HCT116 (cell line): ENCODE data around the gene MYDGF. TPM values are rescaled to one million over a fixed set of nuclear protein-coding genes. Genes with fewer than 3 reads are reported as not detected.
"Not testable (repeated sequence)": the region's sequence is repeated elsewhere in the genome, so short reads cannot be mapped to it uniquely, and the experiment has no call there.

ENCODE experiments used
- ATAC-seq: fragments of 200-7000 bp; cut with Tn5 transposase; 2 replicates; pipeline ENCODE4 v1.9.1; 2020; ENCODE audit warnings: mild to moderate bottlenecking, moderate library complexity
- BruUV-seq: library from RNA; stranded (reverse); fragments of 400-500 nt; replicated peaks from 2 replicates; lab custom pipeline; 2021; lab: Mats Ljungman, UMichigan
- CTCF ChIA-PET: fragments of 300-600 bp; sonication (Branson Sonifier 250); formaldehyde crosslinking; loops from one replicate; lab custom pipeline; 2021; ENCODE audit warnings: antibody characterized with exemption; lab: Charles Lee
- POLR2A ChIA-PET: fragments of 300-600, 350-600 bp; sonication (Branson Sonifier 250); formaldehyde crosslinking; loops from one replicate; lab custom pipeline; 2021; ENCODE audit warnings: antibody characterized with exemption; lab: Charles Lee
- RAD21 ChIA-PET, 2 experiments: fragments of 300-600 bp; sonication (Branson Sonifier 250); formaldehyde crosslinking; loops; one replicate each; lab custom pipeline; 2023; ENCODE audit warnings: low total read pairs in 2 of 2; ENCODE audit not compliant: uncharacterized antibody in 2 of 2, unreplicated experiment in 2 of 2, low non-redundant PET in 1 of 2; lab: Charles Lee
- DNase-seq: peaks from one replicate; pipeline ENCODE4 v3.0.0-alpha.2; 2010; ENCODE audit warnings: low read depth, low spot score
- H2AFZ ChIP-seq: fragments of 200-600 bp; shearing (Covaris generic), sonication (generic); 2 replicates; pipeline ENCODE4 v1.6.1; 2017; ENCODE audit warnings: low read depth, mixed run types, mixed read lengths, antibody characterized with exemption, low read length; ENCODE audit not compliant: poor library complexity, severe bottlenecking
- H3K27ac ChIP-seq: 2 replicates; pipeline ENCODE4 v1.5.1; 2012; ENCODE audit warnings: low read depth, low read length
- H3K27me3 ChIP-seq: fragments of 200-600 bp; sonication (generic); 2 replicates; pipeline ENCODE4 v1.6.1; 2016; ENCODE audit warnings: mixed run types, low read length, mixed read lengths; ENCODE audit not compliant: insufficient read depth
- H3K36me3 ChIP-seq, 2 experiments: fragments of 200-500 bp in 1 of 2; fragments of 200-600 bp in 1 of 2; sonication (Bioruptor generic) in 1 of 2; sonication (generic) in 1 of 2; 2 replicates each; pipeline versions ENCODE4 v1.5.1 to v1.6.1; 2014 to 2016; ENCODE audit warnings: low read length in 2 of 2, inconsistent platforms in 1 of 2, mixed read lengths in 1 of 2, mixed run types in 1 of 2; ENCODE audit not compliant: insufficient read depth in 2 of 2, control insufficient read depth in 1 of 2
- H3K4me1 ChIP-seq, 2 experiments: fragments of 200-600 bp in 1 of 2; sonication (generic) in 1 of 2; 2 replicates each; pipeline versions ENCODE4 v1.5.1 to v1.6.1; 2012 to 2017; ENCODE audit warnings: low read length in 2 of 2, inconsistent platforms in 1 of 2, mild to moderate bottlenecking in 1 of 2, mixed read lengths in 1 of 2, mixed run types in 1 of 2, moderate library complexity in 1 of 2; ENCODE audit not compliant: insufficient read depth in 2 of 2, control insufficient read depth in 1 of 2
- H3K4me2 ChIP-seq: fragments of 200-600 bp; sonication (generic); 2 replicates; pipeline ENCODE4 v1.6.1; 2017; ENCODE audit warnings: mixed run types, low read length, mixed read lengths
- H3K4me3 ChIP-seq, 2 experiments: fragments of 200-600 bp in 1 of 2; sonication (generic) in 1 of 2; replicated peaks in 1 of 2; 2 replicates each; pipeline ENCODE4 v1.5.1; 2011 to 2016; ENCODE audit warnings: low read length in 2 of 2, control low read depth in 1 of 2, low read depth in 1 of 2, mild to moderate bottlenecking in 1 of 2, mixed read lengths in 1 of 2, mixed run types in 1 of 2
- H3K79me2 ChIP-seq: fragments of 200-600 bp; sonication (generic); 2 replicates; pipeline ENCODE4 v1.6.1; 2017; ENCODE audit warnings: mild to moderate bottlenecking, mixed run types, low read length, moderate library complexity, mixed read lengths; ENCODE audit not compliant: insufficient read depth
- H3K9ac ChIP-seq: fragments of 200-600 bp; sonication (generic); 2 replicates; pipeline ENCODE4 v1.6.1; 2016; ENCODE audit warnings: low read length, mixed read lengths
- H3K9me2 ChIP-seq: fragments of 200-600 bp; sonication (generic), shearing (Covaris generic); 2 replicates; pipeline ENCODE4 v1.6.1; 2017; ENCODE audit warnings: mixed run types, mild to moderate bottlenecking, moderate library complexity; ENCODE audit not compliant: insufficient read depth
- H3K9me3 ChIP-seq, 2 experiments: fragments of 200-500 bp in 1 of 2; fragments of 200-600 bp in 1 of 2; sonication (Bioruptor generic) in 1 of 2; sonication (generic) in 1 of 2; 2 replicates each; pipeline ENCODE4 v1.6.1; 2014 to 2017; ENCODE audit warnings: low read length in 2 of 2, mixed read lengths in 2 of 2, inconsistent platforms in 1 of 2, low read depth in 1 of 2, mild to moderate bottlenecking in 1 of 2, mixed run types in 1 of 2, moderate library complexity in 1 of 2; ENCODE audit not compliant: control insufficient read depth in 1 of 2, insufficient read depth in 1 of 2
- H4K20me1 ChIP-seq: fragments of 200-600 bp; sonication (generic), shearing (Covaris generic); 2 replicates; pipeline ENCODE4 v1.6.1; 2017; ENCODE audit warnings: mixed run types, mild to moderate bottlenecking, moderate library complexity; ENCODE audit not compliant: insufficient read depth
- ATF3 ChIP-seq: IDR thresholded peaks from 2 replicates; pipeline ENCODE4 v1.6.1; 2012
- CBX3 ChIP-seq: IDR thresholded peaks from 2 replicates; pipeline ENCODE4 v1.6.1; 2012; ENCODE audit warnings: low read depth
- CEBPB ChIP-seq: IDR thresholded peaks from 2 replicates; pipeline ENCODE4 v1.6.1; 2012; ENCODE audit warnings: low read depth
- EGR1 ChIP-seq: IDR thresholded peaks from 2 replicates; pipeline ENCODE4 v1.6.1; 2012; ENCODE audit warnings: low read depth
- EZH2 ChIP-seq: fragments of 200-600 bp; sonication (generic); IDR thresholded peaks from 2 replicates; pipeline ENCODE4 v1.6.1; 2017; ENCODE audit warnings: antibody characterized with exemption, mixed run types
- FOSL1 ChIP-seq: IDR thresholded peaks from 2 replicates; pipeline ENCODE4 v1.6.1; 2012; ENCODE audit warnings: low read depth
- JUND ChIP-seq: IDR thresholded peaks from 2 replicates; pipeline ENCODE4 v1.6.1; 2012
- POLR2AphosphoS5 ChIP-seq: IDR thresholded peaks from 2 replicates; pipeline ENCODE4 v1.6.1; 2011; ENCODE audit warnings: mild to moderate bottlenecking, low read depth, low read length, moderate library complexity
- RAD21 ChIP-seq: IDR thresholded peaks from 2 replicates; pipeline ENCODE4 v1.6.1; 2012; ENCODE audit warnings: low read depth, mild to moderate bottlenecking
- REST ChIP-seq: IDR thresholded peaks from 2 replicates; pipeline ENCODE4 v1.6.1; 2012; ENCODE audit warnings: low read depth
- SIN3A ChIP-seq: IDR thresholded peaks from 2 replicates; pipeline ENCODE4 v1.6.1; 2012; ENCODE audit warnings: low read depth
- SP1 ChIP-seq: IDR thresholded peaks from 2 replicates; pipeline ENCODE4 v1.6.1; 2012; ENCODE audit warnings: low read depth
- SRF ChIP-seq: IDR thresholded peaks from 2 replicates; pipeline ENCODE4 v1.6.1; 2012; ENCODE audit warnings: low read depth
- TCF7L2 ChIP-seq: IDR thresholded peaks from 2 replicates; pipeline ENCODE4 v1.7.0; 2011; ENCODE audit warnings: borderline replicate concordance, inconsistent platforms; ENCODE audit not compliant: insufficient read depth, insufficient read length; ENCODE audit errors: extremely low read depth
- YY1 ChIP-seq: IDR thresholded peaks from 2 replicates; pipeline ENCODE4 v1.6.1; 2011; ENCODE audit warnings: low read length, low read depth, moderate library complexity, mild to moderate bottlenecking; ENCODE audit not compliant: insufficient replicate concordance; ENCODE audit errors: extremely low read depth
- ZFX ChIP-seq: fragments of 450-650 bp; IDR thresholded peaks from 2 replicates; pipeline ENCODE4 v1.6.1; 2017
- ZNF274 ChIP-seq: fragments of 200-500 bp; sonication (Bioruptor generic); IDR thresholded peaks from 2 replicates; pipeline ENCODE4 v1.6.1; 2014; ENCODE audit warnings: mild to moderate bottlenecking, low read depth, low read length, inconsistent platforms
- intact Hi-C: fragments of 100-400 bp; cut with micrococcal nuclease; formaldehyde crosslinking; loops from 2 replicates; pipeline ENCODE4 v1.10.0; 2022
- total RNA-seq: library from RNA; stranded (reverse); gene quantifications from one replicate; pipeline ENCODE4 v1.2.1, GENCODE V29; 2021; ENCODE audit not compliant: unreplicated experiment

Gene MYDGF
- total RNA-seq, 1 experiment from 2014 or later = 110 TPM

DNA sequence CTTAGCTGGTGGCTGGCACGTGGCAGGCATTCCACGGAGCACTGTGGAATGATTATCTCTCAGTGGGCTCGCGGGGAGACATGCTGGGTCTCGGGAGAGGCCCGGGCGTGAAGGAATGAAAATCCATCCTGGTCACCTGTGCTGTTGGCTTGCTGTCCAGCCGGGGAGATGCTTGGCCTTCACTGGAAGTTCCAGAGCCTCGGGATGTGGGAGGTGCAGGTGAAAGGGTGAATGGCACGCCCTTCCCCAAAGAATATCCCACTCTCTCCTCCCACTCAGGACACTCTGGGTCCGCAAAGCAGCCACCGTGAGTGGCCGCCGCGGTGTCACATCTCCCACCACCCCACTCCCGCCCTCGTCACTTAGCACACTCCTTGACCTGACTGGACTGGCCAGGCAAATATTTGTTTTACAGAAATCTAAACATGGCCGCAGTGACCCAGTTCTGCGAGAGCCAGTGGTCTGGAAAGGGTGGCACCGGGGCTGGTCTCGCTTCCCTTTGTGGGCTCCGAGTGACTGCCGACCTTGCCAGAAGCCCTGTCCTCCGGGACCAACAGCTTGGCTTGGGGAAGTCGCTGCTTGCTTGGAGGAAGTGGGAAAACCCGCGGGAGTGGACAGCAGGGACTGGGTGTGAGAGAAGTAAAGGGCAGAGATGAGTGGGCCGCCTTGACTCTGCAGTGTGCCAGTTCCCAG, 45.5 kb upstream of the MYDGF start:
- intact Hi-C loops = no loop called here
- ChIA-PET POLR2A (no interaction called here), RAD21 (no interaction called here), CTCF (no interaction called here)
- H3K36me3 ChIP-seq = peaks cover 17 to 70% of the 10 kb centered on the region in 2 experiments
- no peaks in the 10 kb centered on the region for H3K9me3 ChIP-seq
- BruUV-seq = no TSS peak
- H3K9ac ChIP-seq = peak overlapping the region; percentile 1; the same call in 1 of the 2 replicates
- H3K79me2 ChIP-seq = peaks cover 58% of the 10 kb centered on the region
- H3K4me1 ChIP-seq = peaks cover 18 to 42% of the 10 kb centered on the region in 2 experiments
- H3K27ac ChIP-seq = peak overlapping the region; percentile 35; the same call in 1 of the 2 replicates
- no peaks in the 10 kb centered on the region for H3K9me2 ChIP-seq
- no peaks in the 10 kb centered on the region for H4K20me1 ChIP-seq
- TF ChIP-seq ZNF274 = no peak
- TF ChIP-seq SRF = no peak
- no peak for TF ChIP-seq JUND
- TF ChIP-seq RAD21 = no peak
- TF ChIP-seq ATF3 = no peak
- TF ChIP-seq YY1 = no peak
- TF ChIP-seq TCF7L2 = no peak
- no peak for TF ChIP-seq FOSL1
- no peak for TF ChIP-seq REST
- no peak for TF ChIP-seq EZH2
- no peak for TF ChIP-seq CBX3
- TF ChIP-seq POLR2AphosphoS5 = no peak
- no peak for TF ChIP-seq SP1
- TF ChIP-seq ZFX = no peak
- TF ChIP-seq EGR1 = no peak
- TF ChIP-seq CEBPB = no peak
- no peak for TF ChIP-seq SIN3A
- no peak overlapping the region for H2AFZ ChIP-seq
- H3K4me3 ChIP-seq = no peak overlapping the region
- ATAC-seq (no peak), DNase-seq (no peak)
- no peaks in the 10 kb centered on the region for H3K27me3 ChIP-seq
- H3K4me2 ChIP-seq = 0 out of 2 replicates have a peak overlapping the region, but pooled peaks have one; percentile 3

GRCh38 chr19:4715178-4715528, 45.0 kb upstream of the MYDGF start:
- BruUV-seq, H2AFZ ChIP-seq, DNase-seq, H3K9me3 ChIP-seq, H4K20me1 ChIP-seq, H3K27me3 ChIP-seq, ATAC-seq, intact Hi-C loops, H3K4me3 ChIP-seq, RAD21 ChIA-PET, H3K9me2 ChIP-seq, CTCF ChIA-PET: not testable (repeated sequence)
- Histone ChIP-seq H3K27ac (peak overlapping the region; percentile 35; the same call in 1 of the 2 replicates), H3K79me2 (peaks cover 52% of the 10 kb centered on the region; the same call in 1 of the 2 replicates), H3K36me3 (peaks cover 17 to 70% of the 10 kb centered on the region in 2 experiments), H3K4me2 (0 out of 2 replicates have a peak overlapping the region, but pooled peaks have one; percentile 3), H3K4me1 (peaks cover 18 to 42% of the 10 kb centered on the region in 2 experiments), H3K9ac (peak overlapping the region; percentile 1; the same call in 1 of the 2 replicates)
- POLR2A ChIA-PET = interaction anchor here (0.6 kb wide), 1 partner anchor 143 kb away, joined by 3 read pairs; no protein-coding TSS in a partner anchor
